Tibial nerve (tissue), 4 donors: Measurements from ENCODE around the gene ASIC2.

Experiments used
- EP300 ChIP-seq, 2 donors: sonication (generic); formaldehyde crosslinking; IDR thresholded peaks; one replicate each; pipeline ENCODE4 v1.6.1; 2017; ENCODE audit warnings: antibody characterized with exemption in 2 of 2, mild to moderate bottlenecking in 1 of 2
- POLR2A ChIP-seq, 2 donors: fragments of 450-650 bp; IDR thresholded peaks; one replicate each; pipeline ENCODE4 v1.6.1; 2017; ENCODE audit warnings: antibody characterized with exemption in 2 of 2, mild to moderate bottlenecking in 2 of 2, moderate library complexity in 2 of 2
- TF ChIP-seq, protein P1 (sequence below), 5 experiments: fragments of 200-600 bp in 3 of 5; fragments of 450-650 bp in 2 of 5; sonication (generic) in 3 of 5; IDR thresholded peaks; one replicate each; pipeline ENCODE4 v1.5.1; 2016 to 2019; ENCODE audit warnings: antibody characterized with exemption in 5 of 5, mild to moderate bottlenecking in 3 of 5, moderate library complexity in 2 of 5

- TF ChIP-seq POLR2A (IDR thresholded peaks at IDR 0.05) (no peak), EP300 (IDR thresholded peaks at IDR 0.05) (no peak)
- TF ChIP-seq, protein P1, sequence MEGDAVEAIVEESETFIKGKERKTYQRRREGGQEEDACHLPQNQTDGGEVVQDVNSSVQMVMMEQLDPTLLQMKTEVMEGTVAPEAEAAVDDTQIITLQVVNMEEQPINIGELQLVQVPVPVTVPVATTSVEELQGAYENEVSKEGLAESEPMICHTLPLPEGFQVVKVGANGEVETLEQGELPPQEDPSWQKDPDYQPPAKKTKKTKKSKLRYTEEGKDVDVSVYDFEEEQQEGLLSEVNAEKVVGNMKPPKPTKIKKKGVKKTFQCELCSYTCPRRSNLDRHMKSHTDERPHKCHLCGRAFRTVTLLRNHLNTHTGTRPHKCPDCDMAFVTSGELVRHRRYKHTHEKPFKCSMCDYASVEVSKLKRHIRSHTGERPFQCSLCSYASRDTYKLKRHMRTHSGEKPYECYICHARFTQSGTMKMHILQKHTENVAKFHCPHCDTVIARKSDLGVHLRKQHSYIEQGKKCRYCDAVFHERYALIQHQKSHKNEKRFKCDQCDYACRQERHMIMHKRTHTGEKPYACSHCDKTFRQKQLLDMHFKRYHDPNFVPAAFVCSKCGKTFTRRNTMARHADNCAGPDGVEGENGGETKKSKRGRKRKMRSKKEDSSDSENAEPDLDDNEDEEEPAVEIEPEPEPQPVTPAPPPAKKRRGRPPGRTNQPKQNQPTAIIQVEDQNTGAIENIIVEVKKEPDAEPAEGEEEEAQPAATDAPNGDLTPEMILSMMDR (IDR thresholded peaks at IDR 0.05), result no peak
Measured at GRCh38 chr17:33154869-33155455, 138.1 kb downstream of the ASIC2 start.
